GM18868 (cell line): ENCODE results near the gene EBNA1BP2.
A peak's percentile ranks its signal among the peaks of the same experiment; 100 is the strongest.
"Not testable (repeated sequence)": the region's sequence is repeated elsewhere in the genome, so short reads cannot be mapped to it uniquely, and the experiment has no call there.

Experiments used
- ATAC-seq: cut with Tn5 transposase; IDR thresholded peaks from one replicate; pipeline ENCODE4 v1.9.1; 2021; ENCODE audit warnings: mild to moderate bottlenecking, moderate library complexity; ENCODE audit not compliant: unreplicated experiment

Gene EBNA1BP2, protein sequence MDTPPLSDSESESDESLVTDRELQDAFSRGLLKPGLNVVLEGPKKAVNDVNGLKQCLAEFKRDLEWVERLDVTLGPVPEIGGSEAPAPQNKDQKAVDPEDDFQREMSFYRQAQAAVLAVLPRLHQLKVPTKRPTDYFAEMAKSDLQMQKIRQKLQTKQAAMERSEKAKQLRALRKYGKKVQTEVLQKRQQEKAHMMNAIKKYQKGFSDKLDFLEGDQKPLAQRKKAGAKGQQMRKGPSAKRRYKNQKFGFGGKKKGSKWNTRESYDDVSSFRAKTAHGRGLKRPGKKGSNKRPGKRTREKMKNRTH

DNA sequence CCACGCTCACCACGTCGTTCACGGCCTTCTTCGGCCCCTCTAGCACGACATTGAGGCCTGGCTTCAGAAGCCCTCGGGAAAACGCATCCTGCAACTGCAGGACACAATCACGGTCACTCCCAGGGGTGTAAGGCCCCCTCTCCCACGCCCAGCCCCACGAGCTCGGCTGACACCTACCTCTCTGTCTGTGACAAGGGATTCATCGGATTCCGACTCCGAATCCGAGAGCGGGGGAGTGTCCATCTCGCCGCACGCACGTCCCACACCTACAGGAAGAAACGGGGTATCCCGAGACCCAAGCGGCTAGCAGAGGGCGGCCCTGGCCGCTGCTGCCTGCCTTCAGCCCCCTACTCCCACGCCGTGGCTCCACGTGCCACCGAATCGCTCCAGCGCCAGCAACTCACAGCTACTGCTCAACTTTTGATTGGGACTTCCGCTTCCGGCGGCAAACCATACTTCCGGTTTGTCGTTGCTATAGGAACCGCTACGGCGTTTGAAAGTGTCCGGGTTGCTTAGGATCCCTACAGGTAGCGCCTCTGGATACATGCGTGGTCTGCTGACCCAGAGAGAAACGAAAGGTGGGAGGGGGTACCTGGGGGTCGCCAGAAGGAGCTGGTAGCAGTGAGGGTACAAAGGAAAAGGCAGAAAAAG is at the start of gene EBNA1BP2, which contains the start of gene CFAP57:
EBNA1BP2 (minus strand) TSS at position 415 of the 651 bp plus-strand sequence; CDS start at position 243, 172 bp downstream.
CFAP57 (plus strand) TSS at position 455 of the 651 bp plus-strand sequence. CDS start 424 bp downstream, outside the sequence.
- ATAC-seq = peak; percentile 88

DNA sequence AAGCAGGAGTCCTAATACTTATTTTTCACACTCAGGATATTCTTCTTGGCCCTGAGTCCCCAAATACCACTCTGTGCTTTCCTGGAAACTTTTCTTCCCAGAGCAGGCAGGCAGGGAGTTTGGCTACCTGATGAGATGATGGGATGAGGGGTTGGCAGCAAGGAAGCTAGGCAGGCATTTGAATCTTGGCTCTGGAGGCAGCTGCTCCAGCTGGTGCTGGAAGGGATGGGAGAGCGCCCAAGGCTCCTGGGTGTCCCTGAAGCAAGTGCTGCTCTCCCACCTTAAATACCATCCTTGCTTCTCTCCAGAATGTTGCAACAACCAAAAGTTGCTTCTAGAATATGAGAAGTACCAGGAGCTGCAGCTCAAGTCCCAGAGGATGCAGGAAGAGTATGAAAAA is 49.7 kb upstream of the EBNA1BP2 start:
- no peak for ATAC-seq

DNA sequence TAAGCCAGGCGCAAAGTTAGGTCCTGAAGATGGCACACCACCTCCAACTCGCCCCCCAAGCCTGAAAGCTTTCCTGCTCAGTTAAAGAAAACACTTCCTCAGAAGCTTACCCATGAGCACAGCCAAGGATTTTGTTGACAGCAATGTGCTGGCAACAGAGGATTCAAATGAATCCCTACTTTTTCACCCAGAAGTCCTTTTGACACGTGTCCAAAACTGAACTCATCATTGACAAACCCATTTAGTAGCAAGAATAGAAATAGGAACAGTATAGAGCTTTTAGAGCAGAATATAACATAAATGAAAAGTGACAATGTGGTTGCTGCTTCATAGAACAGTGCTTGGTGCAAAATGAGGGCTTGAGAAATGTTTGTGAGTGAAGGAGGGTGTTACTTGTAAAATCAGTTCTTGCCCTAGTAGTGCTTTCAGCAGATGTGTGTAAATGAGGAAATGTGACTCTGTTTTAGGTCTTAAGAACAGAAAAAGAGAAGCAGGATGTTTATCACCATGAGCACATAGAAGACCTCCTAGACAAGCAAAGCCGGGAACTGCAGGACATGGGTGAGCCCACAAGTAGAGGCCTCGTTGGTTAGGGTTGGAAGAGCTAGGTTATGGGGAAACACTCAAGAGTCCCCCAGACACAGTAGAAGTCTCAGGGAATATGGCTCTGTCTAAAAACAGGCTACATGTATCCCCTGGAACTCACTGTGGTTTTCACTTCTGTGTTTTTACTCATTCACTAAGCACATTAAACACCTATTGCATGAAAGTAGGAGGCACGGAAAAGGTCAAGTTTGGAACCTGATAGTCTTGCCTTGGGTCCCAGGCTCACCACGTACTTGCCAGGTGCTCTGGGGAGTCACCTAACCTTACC is 49.1 kb upstream of the EBNA1BP2 start:
- peak; percentile 70 for ATAC-seq

DNA sequence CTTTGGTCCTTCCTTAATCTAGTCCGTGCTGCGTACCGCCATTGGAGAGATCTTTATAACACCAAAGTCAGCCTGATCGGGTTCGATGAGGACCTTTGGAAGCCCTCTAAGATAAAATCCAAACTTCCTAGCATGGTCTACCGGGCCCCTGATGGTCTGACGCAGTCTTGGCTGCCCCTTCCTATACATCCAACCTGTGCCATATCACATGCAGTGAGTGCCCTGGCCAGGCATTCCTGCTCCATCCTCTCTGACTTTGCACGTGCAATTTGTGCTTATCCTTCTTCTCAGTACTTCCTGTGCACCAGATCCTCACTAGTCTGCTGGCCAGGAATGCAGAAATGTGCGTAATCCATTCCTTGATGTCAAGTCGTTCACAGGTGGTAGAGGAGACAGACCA is 45.7 kb upstream of the EBNA1BP2 start:
- no peak for ATAC-seq

DNA sequence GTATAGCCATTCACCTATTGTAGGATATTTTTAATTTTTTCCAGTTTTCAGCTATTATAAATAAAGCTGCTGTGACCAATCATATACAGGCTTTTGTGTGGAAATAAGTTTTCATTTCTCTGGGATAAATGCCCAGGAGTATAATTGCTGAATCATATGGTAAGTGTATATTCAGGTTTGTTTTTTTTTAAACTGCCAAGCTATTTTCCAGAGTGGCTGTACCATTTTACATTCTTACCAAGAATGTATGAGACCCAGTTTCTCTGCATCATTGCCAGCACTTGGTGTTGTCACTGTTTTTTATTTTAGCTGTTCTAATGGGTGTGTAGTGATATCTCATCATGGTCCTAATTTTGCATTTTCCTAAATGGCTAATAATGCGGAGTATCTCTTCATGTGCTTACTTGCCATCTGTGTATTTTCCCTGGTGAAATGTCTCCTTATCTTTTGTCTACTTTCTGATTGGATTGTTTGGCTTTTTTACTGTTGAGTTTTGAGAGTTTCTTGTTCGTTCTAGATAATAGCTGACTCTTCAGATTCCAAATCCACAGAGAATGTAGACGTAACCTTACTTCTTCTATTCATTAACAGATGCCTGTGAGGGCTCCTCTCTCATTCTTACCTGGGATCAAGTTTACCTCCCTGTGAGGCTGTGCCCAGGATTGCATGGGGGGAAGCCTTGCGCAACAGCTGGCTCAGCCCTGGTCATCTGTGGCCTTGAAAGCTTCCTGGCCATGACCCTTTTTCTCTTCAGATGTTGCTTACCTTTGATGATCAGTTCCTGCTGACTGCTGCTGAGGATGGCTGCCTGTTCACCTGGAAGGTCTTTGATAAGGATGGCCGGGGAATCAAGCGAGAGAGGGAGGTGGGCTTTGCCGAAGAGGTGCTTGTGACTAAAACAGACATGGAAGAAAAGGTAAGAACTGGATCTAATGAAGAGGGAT is 42.7 kb upstream of the EBNA1BP2 start:
- ATAC-seq = no peak

DNA sequence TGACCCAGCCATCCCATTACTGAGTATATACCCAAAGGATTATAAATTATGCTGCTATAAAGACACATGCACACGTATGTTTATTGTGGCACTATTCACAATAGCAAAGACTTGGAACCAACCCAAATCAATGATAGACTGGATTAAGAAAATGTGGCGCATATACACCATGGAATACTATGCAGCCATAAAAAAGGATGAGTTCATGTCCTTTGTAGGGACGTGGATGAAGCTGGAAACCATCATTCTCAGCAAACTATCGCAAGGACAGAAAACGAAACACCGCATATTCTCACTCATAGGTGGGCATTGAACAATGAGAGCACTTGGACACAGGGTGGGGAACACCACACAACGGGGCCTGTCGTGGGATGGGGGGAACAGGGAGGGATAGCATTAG is 36.2 kb upstream of the EBNA1BP2 start:
- not testable (repeated sequence) for ATAC-seq

DNA sequence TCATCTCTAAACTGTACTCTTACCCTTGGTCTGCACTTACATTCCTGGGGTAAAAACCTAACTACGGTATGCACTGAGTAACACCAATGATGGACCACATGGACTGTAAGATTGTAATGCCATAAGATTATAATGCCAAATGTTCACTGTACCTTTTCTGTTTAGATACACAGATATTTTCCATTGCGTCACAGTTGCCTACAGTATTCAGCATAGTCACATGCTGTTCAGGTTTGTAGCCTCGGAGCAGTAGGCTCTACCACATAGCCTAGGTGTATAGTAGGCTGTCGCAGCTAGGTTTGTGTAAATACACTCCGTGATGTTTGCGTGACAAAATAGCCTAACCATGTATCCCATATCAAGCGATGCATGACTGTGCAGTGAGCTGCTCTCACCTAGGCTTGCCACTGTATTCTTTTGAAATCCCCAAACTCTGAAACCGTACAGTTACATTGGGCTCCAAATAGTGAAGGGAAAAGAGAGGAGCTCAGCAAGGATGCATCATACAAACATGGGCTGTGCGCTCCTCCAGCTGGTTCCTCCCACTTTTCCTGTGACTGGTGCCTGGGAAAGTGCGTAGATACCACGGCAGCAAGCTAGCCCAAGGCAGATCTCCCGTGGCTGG is 35.3 kb upstream of the EBNA1BP2 start:
- no peak for ATAC-seq

DNA sequence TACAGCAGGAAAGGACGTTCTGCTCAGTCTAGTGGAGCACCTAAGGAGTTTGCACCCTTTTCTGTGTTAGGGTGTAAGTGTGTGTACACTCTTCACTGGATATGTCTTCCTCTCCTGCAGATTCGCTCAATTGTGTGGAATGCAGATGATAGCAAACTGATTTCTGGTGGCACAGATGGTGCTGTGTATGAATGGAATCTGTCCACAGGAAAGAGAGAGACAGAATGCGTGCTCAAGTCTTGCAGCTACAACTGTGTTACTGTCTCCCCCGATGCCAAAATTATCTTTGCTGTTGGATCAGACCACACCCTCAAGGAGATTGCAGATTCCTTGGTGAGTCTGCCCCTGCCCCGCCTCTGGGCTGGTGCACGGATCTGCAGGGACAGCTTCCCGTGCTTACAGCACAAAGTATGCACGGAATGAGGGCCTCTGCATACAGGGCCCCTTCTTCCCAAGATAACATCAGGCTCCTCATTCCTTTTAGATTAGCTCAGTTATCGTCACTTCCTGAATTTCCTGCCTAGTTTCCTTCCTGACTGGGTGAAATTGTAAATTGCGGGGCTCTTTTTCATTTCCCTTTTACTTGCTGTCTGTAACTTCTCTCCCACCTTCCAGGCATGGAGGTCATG is 34.6 kb upstream of the EBNA1BP2 start:
- no peak for ATAC-seq

DNA sequence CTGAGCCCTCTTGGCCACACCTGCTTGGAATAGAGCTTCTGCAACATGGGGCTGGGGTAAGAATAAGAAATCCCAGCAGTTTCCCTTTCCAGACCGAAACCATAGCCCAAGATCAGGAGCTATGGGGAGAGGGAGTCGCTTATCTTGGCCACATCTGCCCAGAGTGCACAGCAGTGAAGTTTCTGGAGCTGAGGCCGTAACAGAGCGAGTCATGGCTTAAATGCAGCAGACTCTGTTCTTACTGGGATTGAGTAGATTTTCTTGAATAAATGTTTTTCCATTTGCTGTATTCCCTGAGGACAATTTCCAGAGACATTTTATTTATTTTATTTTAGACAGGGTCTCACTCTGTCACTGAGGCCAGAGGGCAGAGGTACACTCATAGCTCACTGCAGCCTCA is 33.6 kb upstream of the EBNA1BP2 start:
- ATAC-seq = no peak

DNA sequence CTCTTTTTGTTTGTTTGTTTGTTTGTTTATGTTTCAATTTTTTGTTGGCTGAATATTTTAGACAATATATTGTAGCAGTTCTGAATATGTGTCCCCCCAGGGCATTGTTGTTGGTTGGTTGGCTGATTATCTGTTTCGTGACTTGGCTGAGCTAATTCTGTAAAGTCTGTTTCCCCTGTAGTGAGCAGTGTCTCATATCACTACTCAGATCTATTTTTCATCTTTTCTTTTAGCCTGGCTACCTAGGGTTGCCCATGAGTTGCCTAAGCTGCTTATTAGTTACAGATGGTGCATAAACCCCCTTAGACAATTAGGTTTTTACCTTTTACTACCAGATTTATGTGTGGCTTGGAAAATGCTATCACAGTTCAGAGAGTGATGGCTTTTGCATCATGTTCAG is 32.3 kb upstream of the EBNA1BP2 start:
- no peak for ATAC-seq

DNA sequence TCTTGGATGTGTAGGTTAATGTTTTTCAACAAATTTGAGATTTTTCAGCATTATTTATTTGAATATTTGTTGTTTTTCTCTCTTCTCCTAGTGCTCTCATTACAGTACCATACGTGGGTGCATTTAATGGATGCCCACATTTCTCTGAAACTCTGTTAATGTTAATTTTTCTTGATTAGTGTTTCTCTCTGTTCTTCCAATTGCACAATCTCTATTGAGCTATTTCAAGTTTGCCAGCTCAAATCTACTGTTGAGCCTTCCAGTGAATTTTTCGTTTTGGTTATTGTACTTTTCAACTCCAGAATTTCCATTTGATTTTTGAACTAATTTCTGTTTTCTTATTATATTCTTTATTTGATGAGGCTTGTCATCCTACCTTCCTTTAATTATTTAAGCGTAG is 31.8 kb upstream of the EBNA1BP2 start:
- no peak for ATAC-seq

DNA sequence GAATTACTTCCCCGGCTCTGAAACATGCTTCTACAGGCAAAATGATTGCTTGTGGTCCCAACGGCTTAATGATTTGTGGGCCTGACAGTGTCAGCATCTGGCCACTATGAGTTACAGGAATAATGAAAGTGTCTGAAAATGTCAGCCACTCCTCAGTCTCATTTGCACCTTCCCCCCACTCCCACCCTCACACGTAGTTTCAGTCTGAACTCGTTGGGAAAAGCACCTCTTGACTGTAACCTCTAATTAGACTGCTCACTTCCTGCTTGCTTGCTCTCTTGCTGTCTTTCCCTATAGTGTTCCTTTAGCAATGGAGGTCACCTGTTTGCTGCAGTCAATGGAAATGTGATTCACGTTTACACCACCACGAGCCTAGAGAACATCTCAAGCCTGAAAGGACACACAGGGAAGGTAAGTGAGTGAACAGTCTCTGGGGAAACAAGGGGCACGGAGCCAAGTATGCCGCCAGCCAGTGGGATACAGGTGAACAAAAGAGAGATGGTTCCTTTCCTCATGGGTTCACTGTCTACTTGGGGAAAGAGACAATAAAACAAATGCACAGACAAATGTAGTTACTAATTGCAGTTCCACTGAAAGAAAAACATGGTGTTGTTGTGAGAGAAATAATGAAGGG is 27.1 kb upstream of the EBNA1BP2 start:
- peak; percentile 75 for ATAC-seq

DNA sequence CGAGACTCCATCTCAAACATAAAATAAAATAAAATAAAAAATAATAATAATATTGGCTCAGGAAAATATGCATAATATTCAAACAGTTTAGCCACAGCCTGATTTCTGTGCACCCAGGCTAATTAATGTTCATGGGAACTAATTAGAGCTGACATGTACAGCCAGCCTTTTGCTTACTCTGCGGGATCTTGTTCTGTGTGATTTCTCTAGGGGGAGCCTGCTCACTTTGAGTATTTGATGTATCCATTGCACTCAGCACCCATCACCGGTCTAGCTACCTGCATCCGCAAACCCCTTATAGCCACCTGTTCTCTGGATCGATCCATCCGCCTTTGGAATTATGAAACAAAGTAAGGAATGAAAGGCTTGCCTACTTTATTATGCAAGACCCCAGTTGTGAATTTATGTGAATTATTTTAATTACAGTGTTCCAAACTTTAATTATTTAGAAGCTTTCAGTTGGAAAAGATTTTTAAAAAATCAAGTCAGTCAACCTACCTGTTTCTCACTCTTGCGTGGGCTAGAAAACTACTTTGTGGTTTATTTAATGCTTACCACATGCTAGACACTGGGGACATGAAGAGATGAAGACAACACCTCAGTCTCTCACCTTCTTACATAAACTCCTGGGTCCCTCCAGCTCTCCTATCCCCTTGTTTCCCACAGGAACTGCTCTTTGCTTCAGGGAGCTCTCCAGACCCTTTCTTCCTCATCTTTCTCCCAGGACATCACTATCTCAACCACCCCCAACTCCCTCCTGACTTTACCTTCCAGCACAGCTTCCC is 25.4 kb upstream of the EBNA1BP2 start:
- no peak for ATAC-seq

DNA sequence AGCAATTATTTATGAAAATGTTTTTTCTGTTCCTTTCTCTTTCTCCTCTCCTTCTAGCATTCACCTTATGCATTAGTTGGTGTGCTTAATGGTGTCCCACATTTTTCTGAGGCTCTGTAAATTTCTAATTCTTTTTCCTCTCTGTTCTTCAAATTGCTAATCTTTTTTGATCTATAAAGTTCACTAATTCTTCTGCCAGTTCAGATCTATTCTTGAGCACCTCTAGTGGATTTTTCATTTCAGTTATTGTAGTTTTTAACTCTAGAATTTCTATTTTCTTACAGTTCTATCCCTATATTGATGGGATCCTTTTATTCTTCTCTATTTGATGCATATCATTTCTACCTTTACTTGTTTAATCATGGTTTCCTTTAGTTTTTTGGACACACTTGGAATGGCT is 22.4 kb upstream of the EBNA1BP2 start:
- ATAC-seq = no peak

DNA sequence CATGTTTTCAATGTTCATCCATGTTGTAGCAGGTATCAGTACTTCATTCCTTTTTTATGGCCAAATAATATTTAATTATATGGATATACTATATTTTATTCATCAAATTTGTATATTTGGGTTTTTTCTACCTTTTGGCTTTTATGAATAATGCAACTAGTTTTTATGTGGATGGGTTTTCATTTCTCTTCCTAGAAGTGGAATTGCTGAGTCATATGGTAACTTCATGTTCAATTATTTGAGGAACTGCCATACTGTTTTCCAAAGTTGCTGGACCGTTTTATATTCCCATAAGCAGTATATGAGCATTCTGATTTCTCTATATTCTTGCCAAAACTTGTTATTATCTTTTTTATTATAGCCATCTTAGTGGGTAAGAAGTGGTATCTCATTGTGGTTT is 16.0 kb upstream of the EBNA1BP2 start:
- ATAC-seq = no peak

DNA sequence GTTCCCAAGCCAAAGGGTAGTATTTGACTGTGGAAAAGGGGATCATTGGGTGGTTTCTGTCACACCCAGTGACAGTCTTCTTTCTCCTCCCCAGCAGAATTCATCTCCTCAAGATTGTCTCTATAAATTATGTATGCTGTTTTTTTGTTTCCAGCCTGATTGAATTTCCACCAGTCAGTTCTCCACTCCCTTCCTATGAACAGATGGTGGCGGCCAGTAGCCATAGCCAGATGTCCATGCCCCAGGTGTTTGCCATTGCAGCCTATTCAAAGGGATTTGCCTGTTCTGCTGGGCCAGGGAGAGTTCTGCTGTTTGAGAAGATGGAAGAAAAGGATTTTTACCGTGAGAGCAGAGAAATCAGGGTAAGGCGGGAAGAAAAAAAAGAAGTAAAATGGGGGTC is 12.9 kb upstream of the EBNA1BP2 start:
- no peak for ATAC-seq

DNA sequence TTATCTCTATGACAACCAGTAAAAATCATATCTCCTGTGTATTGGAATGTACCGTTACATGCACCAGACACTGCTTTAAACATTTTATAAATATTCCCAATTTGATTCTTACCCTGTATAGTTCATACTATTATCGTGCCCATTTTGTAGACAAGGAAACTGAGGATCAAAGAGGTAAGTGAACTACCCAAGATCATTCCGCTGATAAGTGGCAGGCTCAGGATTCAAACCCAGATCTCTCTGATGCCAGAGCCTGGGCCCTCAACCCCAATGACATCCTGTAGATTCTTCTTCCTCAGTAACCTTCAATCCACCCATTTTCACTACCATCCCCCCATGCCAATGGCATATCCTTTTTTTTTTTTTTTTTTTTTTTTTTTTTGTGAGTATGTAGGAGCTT is 12.3 kb upstream of the EBNA1BP2 start:
- ATAC-seq = no peak

DNA sequence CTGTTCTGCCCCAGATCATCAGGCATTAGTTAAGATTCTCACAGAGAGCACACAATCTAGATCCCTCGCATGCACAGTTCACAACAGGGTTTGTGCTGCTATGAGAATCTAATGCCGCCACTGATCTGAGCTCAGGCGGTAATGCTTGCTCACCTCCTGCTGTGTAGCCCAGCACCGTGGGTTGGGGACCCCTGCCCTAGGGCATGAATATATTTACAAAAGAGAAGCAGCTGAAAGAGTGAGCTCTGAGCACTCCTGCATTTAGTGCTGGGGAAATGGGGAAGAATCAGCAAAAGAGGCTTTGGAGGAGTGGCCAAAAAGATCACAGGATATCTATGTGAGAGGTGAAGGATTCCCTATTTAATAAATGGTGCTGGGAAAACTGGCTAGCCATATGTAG is 5.6 kb upstream of the EBNA1BP2 start:
- ATAC-seq = no peak
